ENCODE results near the gene SMARCD3. TPM values are rescaled to one million over a fixed set of nuclear protein-coding genes. Genes with fewer than 3 reads are reported as not detected.

SMARCD3 gene
- total and polyA plus RNA-seq, 2 of the 4 experiments (the other 2 are of a cell fraction), result 37.5 to 48.5 TPM

- no peak overlapping the region for H2BK120ac ChIP-seq (ENCODE audit: low read depth, low read length)
- H2BK5ac ChIP-seq (ENCODE audit: low read depth, low read length, poor library complexity, severe bottlenecking), result no peak overlapping the region
- no peaks in the 10 kb centered on the region for H3K9me1 ChIP-seq (ENCODE audit: insufficient read depth, low read length)
- POLR2A ChIA-PET (ENCODE audit: unreplicated experiment), result no interaction called here
- no peak overlapping the region for H4K91ac ChIP-seq (ENCODE audit: insufficient read depth, low read depth, low read length)
- no peak overlapping the region for H3K9ac ChIP-seq (ENCODE audit: low read depth, low read length)
- no peaks in the 10 kb centered on the region for H3K4me1 ChIP-seq (ENCODE audit: control insufficient read depth, insufficient read depth, low read length)
- H3K9me3 ChIP-seq (ENCODE audit: control insufficient read depth, insufficient read depth, low read length), result no peaks in the 10 kb centered on the region
- no peak overlapping the region for H2AK9ac ChIP-seq (replicated peaks; ENCODE audit: low read depth, low read length, poor library complexity)
- in situ Hi-C loops (cut with MboI; ENCODE audit: low sequenced_read_pairs), result no loop called here
- H3K27ac ChIP-seq (ENCODE audit: insufficient read depth, low read length), result no peak overlapping the region
- H3K36me3 ChIP-seq (ENCODE audit: control insufficient read depth, insufficient read depth, low read length), result no peaks in the 10 kb centered on the region
- no peak overlapping the region for H3K4me3 ChIP-seq (ENCODE audit: insufficient read depth, low read depth, low read length)
- H2BK20ac ChIP-seq (ENCODE audit: low read depth, low read length), result no peak overlapping the region
- no peak overlapping the region for H2BK15ac ChIP-seq (ENCODE audit: low read depth, low read length)
- ATAC-seq (ENCODE audit: low read depth) (no peak), DNase-seq (no peak)
- no peak overlapping the region for H3K18ac ChIP-seq (ENCODE audit: low read depth, low read length)
- no peak overlapping the region for H4K5ac ChIP-seq (ENCODE audit: low read depth, low read length)
- BruUV-seq (replicated peaks), result no TSS peak
- no peak overlapping the region for H3K4ac ChIP-seq (ENCODE audit: low read depth, low read length)
- H3K14ac ChIP-seq (replicated peaks; ENCODE audit: low read depth, low read length), result no peak overlapping the region
- H3K56ac ChIP-seq (ENCODE audit: extremely low read depth, insufficient read depth, low read length), result no peak overlapping the region
- H2AFZ ChIP-seq (replicated peaks; ENCODE audit: low read length, poor library complexity), result no peak overlapping the region
- intact Hi-C loops (cut with micrococcal nuclease), result no loop called here
- TF ChIP-seq FOS (IDR thresholded peaks at IDR 0.05; ENCODE audit: low read depth, low read length), result no peak
- no peak for TF ChIP-seq NFE2L2 (IDR thresholded peaks at IDR 0.05; ENCODE audit: low read depth, low read length)
- no peak for TF ChIP-seq BHLHE40 (IDR thresholded peaks at IDR 0.05; ENCODE audit: low read depth, low read length)
- TF ChIP-seq CEBPB (IDR thresholded peaks at IDR 0.05; ENCODE audit: low read depth, low read length), result no peak
- TF ChIP-seq MXI1 (IDR thresholded peaks at IDR 0.05; ENCODE audit: borderline replicate concordance, low read depth, low read length), result no peak
- TF ChIP-seq MAFK (IDR thresholded peaks at IDR 0.05; ENCODE audit: low read depth, low read length), result no peak
- no peak for TF ChIP-seq POLR2A (IDR thresholded peaks at IDR 0.05; ENCODE audit: low read depth, low read length)
- TF ChIP-seq CTCF (conservative IDR thresholded peaks at IDR 0.05; ENCODE audit: low read depth, low read length), result no peak
- no peak for TF ChIP-seq MAZ (IDR thresholded peaks at IDR 0.05; ENCODE audit: borderline replicate concordance, low read depth, low read length)
- TF ChIP-seq USF2 (IDR thresholded peaks at IDR 0.05; ENCODE audit: low read depth, low read length), result no peak
- no peak for TF ChIP-seq RFX5 (IDR thresholded peaks at IDR 0.05; ENCODE audit: low read depth, low read length)
- no peaks in the 10 kb centered on the region for H3K79me1 ChIP-seq (ENCODE audit: low read depth in 1 of 2, low read length in 2 of 2)
- H4K8ac ChIP-seq (ENCODE audit: low read depth in 2 of 2, low read length in 2 of 2), result no peak overlapping the region
- H3K4me2 ChIP-seq (ENCODE audit: low read depth, low read length), result no peak overlapping the region
- H3K27me3 ChIP-seq (ENCODE audit: control insufficient read depth, insufficient read depth, low read length), result peaks cover 88% of the 10 kb centered on the region
- H4K20me1 ChIP-seq (ENCODE audit: insufficient read depth, low read length), result no peaks in the 10 kb centered on the region
- H3K23ac ChIP-seq (ENCODE audit: low read depth, low read length), result no peak overlapping the region
- dilution Hi-C loops (cut with HindIII; ENCODE audit: low sequenced_read_pairs, unreplicated experiment), result no loop called here
- H2AK5ac ChIP-seq (ENCODE audit: low read depth, low read length), result no peak overlapping the region
- CTCF ChIA-PET, result no interaction called here
- WGBS, 2 experiments (ENCODE audit: extremely low coverage in 2 of 2, insufficient read length in 1 of 2), result 69% methylated on average over 9 of the region's 12 CpGs; no CpG with 5 or more reads in 1 of the 2 experiments
Measured at GRCh38 chr7:151191544-151191943, 57.0 kb downstream of the SMARCD3 start.
